Coronary artery (tissue), 2 donors: ENCODE measurements around the gene GJD3.

Experiments
- DNase-seq: peaks from one replicate; pipeline ENCODE4 v3.0.0-alpha.2; 2017; ENCODE audit warnings: low spot score
- H3K27ac ChIP-seq, 2 donors: fragments of 200-600 bp; sonication (generic); one replicate each; pipeline ENCODE4 v1.5.1; 2016 to 2019
- H3K4me3 ChIP-seq: fragments of 200-600 bp; sonication (generic); 2 replicates; pipeline ENCODE4 v1.5.1; 2016; ENCODE audit warnings: mild to moderate bottlenecking, moderate library complexity
- CTCF ChIP-seq: fragments of 200-600 bp; sonication (generic); IDR thresholded peaks from one replicate; pipeline ENCODE4 v1.5.1; 2019; ENCODE audit warnings: antibody characterized with exemption

Gene GJD3

DNA sequence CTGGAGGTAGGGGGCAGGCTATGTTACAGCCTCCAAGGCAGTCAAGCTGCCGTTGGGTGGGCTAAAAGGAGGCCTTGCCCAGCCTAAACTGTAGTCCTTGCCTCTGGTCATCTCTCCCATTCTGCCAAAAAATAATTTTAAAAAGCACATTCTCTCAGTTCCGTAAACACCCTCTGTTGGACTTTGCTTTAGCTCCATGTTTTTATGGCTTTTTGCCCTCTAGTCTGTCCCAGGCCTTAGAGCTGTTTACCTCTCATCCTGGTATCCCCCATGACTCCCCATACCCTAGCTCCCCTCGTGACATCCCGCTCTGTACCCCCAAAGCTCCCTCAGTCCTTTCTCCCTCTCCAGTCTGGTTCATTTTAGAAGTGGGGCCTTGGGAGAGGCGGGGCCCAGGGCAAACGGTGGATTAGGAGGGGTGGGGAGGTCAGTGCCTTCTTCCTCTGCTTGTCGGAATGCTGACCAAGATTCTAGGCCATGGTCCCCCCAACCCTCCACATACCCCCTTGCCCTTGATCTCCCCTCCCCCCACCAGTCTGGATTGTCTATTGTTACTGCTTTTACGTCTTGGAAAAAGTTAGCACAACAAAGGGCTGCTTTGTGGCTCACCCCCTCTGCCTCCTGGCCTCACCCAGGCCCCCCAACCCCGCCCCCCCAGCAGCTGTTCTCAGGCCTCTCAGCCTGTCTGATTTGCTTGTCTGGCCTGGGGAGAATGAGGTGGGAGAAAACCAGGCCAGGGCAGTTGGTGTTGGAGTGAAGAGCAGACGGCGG, 18.4 kb downstream of the GJD3 start:
- Histone ChIP-seq H3K4me3 (peak overlapping the region; percentile 98), H3K27ac (peak overlapping the region; percentile 97 to 98)
- TF ChIP-seq CTCF: no peak
- no peak for DNase-seq

DNA sequence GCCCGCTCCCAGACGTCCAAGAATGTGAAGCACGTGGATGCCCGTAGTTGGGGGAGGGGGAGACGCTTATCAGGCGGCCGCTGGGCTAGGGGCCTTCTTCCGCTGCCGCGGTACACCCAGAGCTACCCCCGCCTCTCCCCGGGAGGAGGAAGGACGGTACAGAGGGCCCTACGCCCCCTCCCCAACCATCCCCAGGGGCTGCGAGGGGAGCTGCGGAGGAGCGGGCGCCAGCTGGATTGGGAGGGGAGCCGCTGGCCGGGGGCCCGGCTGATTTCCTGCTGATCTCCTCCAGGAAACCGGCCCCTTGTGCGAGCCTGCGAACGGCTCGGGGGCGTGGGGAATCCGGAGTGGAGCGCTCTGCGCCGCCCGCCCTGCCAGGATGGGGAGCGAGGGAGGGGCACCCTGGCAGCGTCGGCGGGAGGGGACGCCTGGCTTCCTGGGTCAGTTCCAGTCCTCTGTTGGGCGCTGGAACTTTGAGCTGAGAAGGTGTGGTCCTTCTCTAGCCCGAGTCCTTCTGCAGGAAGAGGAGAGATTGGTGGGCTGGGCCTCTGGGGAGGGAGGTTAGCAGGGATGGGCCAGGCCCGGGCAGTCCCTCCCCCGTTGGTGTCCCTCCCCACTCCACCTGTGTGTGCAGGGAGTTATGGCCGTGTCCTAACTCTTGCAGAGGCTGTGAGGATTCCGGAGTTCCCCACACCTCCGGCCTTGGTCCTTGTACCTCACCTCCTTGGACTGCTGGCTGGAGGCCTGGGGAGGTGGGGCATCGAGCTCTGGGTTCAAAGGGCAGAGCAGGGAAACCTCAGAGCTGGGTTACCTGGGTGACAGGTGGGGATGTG, 19.2 kb downstream of the GJD3 start:
- Histone ChIP-seq H3K27ac (peak overlapping the region; percentile 97 to 98), H3K4me3 (peak overlapping the region; percentile 98)
- no peak for DNase-seq
- no peak for TF ChIP-seq CTCF

DNA sequence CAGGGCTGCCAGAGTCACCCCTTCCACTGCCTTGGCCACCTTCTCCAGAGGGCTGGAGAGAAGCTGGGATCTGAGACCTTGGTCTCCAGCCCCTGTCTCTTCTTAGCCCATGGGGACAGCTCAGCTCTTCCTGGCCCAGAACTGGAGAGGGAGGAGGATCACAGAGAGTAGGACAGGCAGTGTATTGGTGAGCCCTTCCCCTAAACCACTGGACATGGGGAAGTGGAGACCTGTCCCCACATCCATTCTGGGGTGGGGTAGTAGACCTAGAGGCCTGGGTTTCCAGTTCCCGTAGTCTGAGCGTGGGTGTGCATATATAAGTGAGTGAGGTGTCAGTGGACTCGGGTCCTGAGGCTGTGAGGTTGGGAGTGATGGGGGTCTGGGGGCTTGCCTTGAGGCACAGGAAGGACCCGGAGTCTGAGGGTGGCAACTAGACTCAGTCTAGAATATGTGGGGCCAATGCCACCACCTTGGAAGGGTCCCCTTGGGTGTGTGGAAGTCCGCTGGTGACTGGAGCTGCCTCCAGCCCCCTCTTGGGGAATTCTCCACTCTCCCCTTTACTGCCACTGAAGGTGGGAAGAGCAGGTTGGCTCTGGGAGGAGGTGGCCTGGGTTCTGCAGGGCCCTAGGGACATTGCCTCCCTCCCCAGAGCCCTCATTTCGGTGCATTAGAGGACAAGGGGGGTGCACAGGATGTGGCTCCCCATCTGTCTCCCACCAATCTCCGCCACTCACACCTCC, 19.9 kb downstream of the GJD3 start:
- Histone ChIP-seq H3K27ac (peak overlapping the region; percentile 97 to 98), H3K4me3 (peak overlapping the region; percentile 98)
- TF ChIP-seq CTCF: no peak
- DNase-seq: no peak

DNA sequence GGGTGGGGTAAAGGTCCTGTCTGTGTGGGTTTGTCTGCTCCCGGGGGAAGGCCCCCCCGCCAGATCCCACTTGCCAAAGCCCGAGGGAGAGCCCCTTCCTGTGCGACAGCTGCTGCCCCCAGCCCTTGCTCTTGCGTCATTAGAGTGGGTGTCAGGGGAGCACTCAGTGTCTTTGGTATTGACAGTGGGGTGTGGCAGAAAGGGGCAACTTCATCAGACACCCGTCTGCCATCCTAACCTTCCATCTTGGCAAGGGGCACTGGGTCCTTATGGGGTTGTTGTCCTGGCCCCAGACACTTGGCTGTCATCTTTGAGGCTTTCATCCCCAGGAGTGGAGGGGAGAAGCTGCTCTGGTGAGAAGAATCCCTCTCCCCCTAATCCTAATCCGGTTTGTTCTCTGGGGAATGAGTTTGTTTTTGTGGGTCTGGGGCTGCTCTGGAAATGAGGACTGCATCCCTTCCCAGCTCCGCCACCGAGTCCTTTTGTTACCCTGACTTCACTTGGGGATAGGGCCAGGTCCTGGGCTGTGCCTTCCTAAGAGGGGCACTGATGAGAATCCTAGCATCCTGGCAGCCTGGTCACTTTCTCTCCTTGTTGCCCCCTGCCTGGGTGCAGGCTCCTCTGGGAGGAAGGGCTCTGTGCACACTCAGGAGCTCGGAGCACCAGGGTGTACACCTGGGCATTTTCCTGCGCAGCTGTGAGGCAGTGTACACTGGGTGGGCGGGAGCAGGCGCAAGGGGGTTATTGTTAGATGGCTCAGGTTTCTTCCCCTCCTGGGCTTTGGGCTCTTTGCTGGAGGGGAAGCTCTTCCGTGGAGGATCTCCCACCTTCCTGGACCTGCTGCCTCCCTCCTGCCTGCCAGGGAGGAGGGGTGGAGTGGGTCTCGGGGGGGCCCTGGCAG, 21.1 kb downstream of the GJD3 start:
- H3K4me3 ChIP-seq: peak overlapping the region; percentile 98
- no peak for DNase-seq
- peak overlapping the region; percentile 97 to 98 for H3K27ac ChIP-seq
- no peak for TF ChIP-seq CTCF

GRCh38 chr17:40342504-40343218, 21.9 kb downstream of the GJD3 start:
- Histone ChIP-seq H3K27ac (peak overlapping the region; percentile 97 to 98), H3K4me3 (peak overlapping the region; percentile 98)
- no peak for TF ChIP-seq CTCF
- DNase-seq: no peak
